GM23338 (cell line): ENCODE measurements around the gene PIWIL4. TPM values are rescaled to one million over a fixed set of nuclear protein-coding genes. Genes with fewer than 3 reads are reported as not detected.
A peak's percentile ranks its signal among the peaks of the same experiment; 100 is the strongest.

Source experiments
- ATAC-seq: fragments of 200-7000 bp; cut with Tn5 transposase; 3 replicates; pipeline ENCODE4 v1.9.1; 2020
- DNase-seq: peaks from one replicate; pipeline ENCODE4 v3.0.0-alpha.2; 2015; ENCODE audit warnings: low spot score
- H2AFZ ChIP-seq: fragments of 200-600 bp; sonication (generic); 2 replicates; pipeline ENCODE4 v1.8.0; 2016; ENCODE audit warnings: antibody characterized with exemption, mild to moderate bottlenecking, moderate library complexity
- H3F3A ChIP-seq: fragments of 200-600 bp; sonication (generic); replicated peaks from 2 replicates; pipeline ENCODE4 v1.8.0; 2017; ENCODE audit warnings: antibody characterized with exemption, mixed run types, low read depth
- H3K27ac ChIP-seq: fragments of 200-600 bp; sonication (generic); 2 replicates; pipeline ENCODE4 v1.6.1; 2016; ENCODE audit warnings: low read depth
- H3K27me3 ChIP-seq: fragments of 200-600 bp; sonication (generic); 2 replicates; pipeline ENCODE4 v1.8.0; 2016; ENCODE audit warnings: mild to moderate bottlenecking, mixed run types, moderate library complexity; ENCODE audit not compliant: insufficient read depth
- H3K36me3 ChIP-seq: fragments of 200-600 bp; sonication (generic); 2 replicates; pipeline ENCODE4 v1.8.0; 2016; ENCODE audit warnings: mild to moderate bottlenecking; ENCODE audit not compliant: insufficient read depth
- H3K4me1 ChIP-seq: fragments of 200-600 bp; sonication (generic); 2 replicates; pipeline ENCODE4 v1.8.0; 2016; ENCODE audit warnings: mild to moderate bottlenecking, moderate library complexity; ENCODE audit not compliant: insufficient read depth
- H3K4me2 ChIP-seq: fragments of 200-600 bp; sonication (generic); 2 replicates; pipeline ENCODE4 v1.7.1; 2017; ENCODE audit warnings: mixed run types
- H3K4me3 ChIP-seq: fragments of 200-600 bp; sonication (generic); 2 replicates; pipeline ENCODE4 v1.6.1; 2016; ENCODE audit warnings: mixed run types
- H3K79me2 ChIP-seq: fragments of 200-600 bp; sonication (generic); replicated peaks from 2 replicates; pipeline ENCODE4 v1.8.0; 2017; ENCODE audit warnings: mild to moderate bottlenecking; ENCODE audit not compliant: insufficient read depth
- H3K9me2 ChIP-seq: fragments of 200-600 bp; sonication (generic); 2 replicates; pipeline ENCODE4 v1.8.0; 2017; ENCODE audit not compliant: insufficient read depth
- H4K20me1 ChIP-seq: fragments of 200-600 bp; sonication (generic); replicated peaks from 2 replicates; pipeline ENCODE4 v1.8.0; 2017; ENCODE audit warnings: mild to moderate bottlenecking; ENCODE audit not compliant: insufficient read depth
- H3K27ac Mint-ChIP-seq: 2 replicates; pipeline ENCODE4 v1.8.0; 2020; ENCODE audit warnings: inconsistent platforms, mild to moderate bottlenecking, moderate library complexity, mixed read lengths
- H3K27me3 Mint-ChIP-seq: 3 replicates; pipeline ENCODE4 v1.8.0; 2022; ENCODE audit warnings: low read depth, mild to moderate bottlenecking, moderate library complexity, mixed read lengths, inconsistent platforms; ENCODE audit not compliant: insufficient read depth, poor library complexity
- H3K36me3 Mint-ChIP-seq: 3 replicates; pipeline ENCODE4 v1.8.0; 2021; ENCODE audit warnings: low read depth, mild to moderate bottlenecking, inconsistent platforms, moderate library complexity, mixed read lengths
- H3K4me1 Mint-ChIP-seq: 3 replicates; pipeline ENCODE4 v1.8.0; 2020; ENCODE audit warnings: mild to moderate bottlenecking, inconsistent platforms, mixed read lengths
- H3K4me3 Mint-ChIP-seq: 3 replicates; pipeline ENCODE4 v1.8.0; 2021; ENCODE audit warnings: moderate library complexity, mild to moderate bottlenecking, inconsistent platforms, mixed read lengths
- H3K9me3 Mint-ChIP-seq: 3 replicates; pipeline ENCODE4 v1.8.0; 2020; ENCODE audit warnings: moderate library complexity, mild to moderate bottlenecking, inconsistent platforms, mixed read lengths
- CREB1 ChIP-seq: fragments of 250-450 bp; sonication (Bioruptor Pico); IDR thresholded peaks from 2 replicates; pipeline ENCODE4 v1.5.0; 2020; ENCODE audit warnings: low read depth, mild to moderate bottlenecking, moderate library complexity
- ETS1 ChIP-seq: IDR thresholded peaks from 2 replicates; pipeline ENCODE4 v1.6.1; 2016; ENCODE audit warnings: antibody characterized with exemption
- EZH2 ChIP-seq: fragments of 200-600 bp; sonication (generic); IDR thresholded peaks from one replicate; pipeline ENCODE4 v1.8.0; 2017; ENCODE audit warnings: antibody characterized with exemption, mild to moderate bottlenecking, low read depth; ENCODE audit not compliant: unreplicated experiment
- JUNB ChIP-seq: IDR thresholded peaks from one replicate; pipeline ENCODE4 v1.6.1; 2016; ENCODE audit warnings: antibody characterized with exemption; ENCODE audit not compliant: unreplicated experiment
- NANOG ChIP-seq: IDR thresholded peaks from 2 replicates; pipeline ENCODE4 v1.6.1; 2016; ENCODE audit warnings: antibody characterized with exemption, borderline replicate concordance
- POLR2AphosphoS5 ChIP-seq: IDR thresholded peaks from 2 replicates; pipeline ENCODE4 v1.6.1; 2016; ENCODE audit warnings: antibody characterized with exemption, low read depth
- STAT1 ChIP-seq: IDR thresholded peaks from one replicate; pipeline ENCODE4 v1.6.1; 2016; ENCODE audit warnings: antibody characterized with exemption; ENCODE audit not compliant: unreplicated experiment
- ZNF331 ChIP-seq: fragments of 250-450 bp; sonication (Bioruptor Pico); IDR thresholded peaks from 2 replicates; pipeline ENCODE4 v1.5.0; 2020; ENCODE audit warnings: low read depth, mild to moderate bottlenecking, moderate library complexity
- ZNF462 ChIP-seq: fragments of 250-450 bp; sonication (Bioruptor Pico); IDR thresholded peaks from 2 replicates; pipeline ENCODE4 v1.5.0; 2020; ENCODE audit warnings: mild to moderate bottlenecking, moderate library complexity
- polyA plus RNA-seq: library from polyadenylated mRNA; unstranded; fragments of >200 nt; fragmentation: Nextera tagmentation; extraction: Ambion mirVana; gene quantifications from 2 replicates; pipeline ENCODE4 v1.2.1, GENCODE V29; 2016
- total RNA-seq: library from RNA; depleted of rRNA; stranded (reverse); fragments of >200 nt; shearing (Covaris generic); gene quantifications from 2 replicates; pipeline ENCODE4 v1.2.3, GENCODE V29; 2014

PIWIL4 gene
- total and polyA plus RNA-seq, 2 experiments from 2014 or later = 0.23 to 0.66 TPM

GRCh38 chr11:94653561-94653960 is 86.4 kb downstream of the PIWIL4 start (continued):
- no peak for TF ChIP-seq ZNF462 (CRISPR knock-in tag)
- TF ChIP-seq JUNB = no peak
- TF ChIP-seq ZNF331 (CRISPR knock-in tag) = no peak
- no peak for TF ChIP-seq EZH2
- TF ChIP-seq NANOG = no peak

GRCh38 chr11:94654201-94654600 is 87.0 kb downstream of the PIWIL4 start:
- peaks cover 35% of the 10 kb centered on the region; the same call in 1 of the 2 replicates for H3K36me3 ChIP-seq
- no peak for DNase-seq
- H3K4me3 Mint-ChIP-seq = peak overlapping the region; percentile 79; the same call in 1 of the 3 replicates
- TF ChIP-seq STAT1 (no peak), CREB1 (CRISPR knock-in tag) (no peak), POLR2AphosphoS5 (no peak; the same call in 1 of the 2 replicates), ZNF462 (CRISPR knock-in tag) (no peak), NANOG (no peak), JUNB (no peak), ETS1 (no peak)

More at GRCh38 chr11:94654201-94654600, 87.0 kb downstream of the PIWIL4 start:
- peaks cover 15% of the 10 kb centered on the region for H3K27me3 Mint-ChIP-seq
- Histone ChIP-seq H3K79me2 (peaks cover 69% of the 10 kb centered on the region), H3K27me3 (no peaks in the 10 kb centered on the region), H3K27ac (peak overlapping the region; percentile 76; the same call in 1 of the 2 replicates), H3F3A (peaks cover 12% of the 10 kb centered on the region; the same call in 1 of the 2 replicates), H2AFZ (no peak overlapping the region), H3K9me2 (no peaks in the 10 kb centered on the region), H3K4me2 (peak overlapping the region; percentile 80), H4K20me1 (no peaks in the 10 kb centered on the region), H3K4me1 (peaks cover 44% of the 10 kb centered on the region), H3K4me3 (peak overlapping the region; percentile 83; the same call in 1 of the 2 replicates)
- no peak for ATAC-seq
- no peak overlapping the region for H3K27ac Mint-ChIP-seq
- peaks cover 78% of the 10 kb centered on the region for H3K4me1 Mint-ChIP-seq
- H3K9me3 Mint-ChIP-seq = peaks cover 8% of the 10 kb centered on the region; the same call in 2 of the 3 replicates
- peaks cover 86% of the 10 kb centered on the region for H3K36me3 Mint-ChIP-seq
